GM18526 (cell line): ENCODE data around the gene USP19.

ENCODE experiments used
- POLR2A ChIP-seq: IDR thresholded peaks from 3 replicates; pipeline ENCODE4 v1.6.1; 2011; ENCODE audit not compliant: insufficient read length; ENCODE audit errors: extremely low read depth

Gene USP19, protein sequence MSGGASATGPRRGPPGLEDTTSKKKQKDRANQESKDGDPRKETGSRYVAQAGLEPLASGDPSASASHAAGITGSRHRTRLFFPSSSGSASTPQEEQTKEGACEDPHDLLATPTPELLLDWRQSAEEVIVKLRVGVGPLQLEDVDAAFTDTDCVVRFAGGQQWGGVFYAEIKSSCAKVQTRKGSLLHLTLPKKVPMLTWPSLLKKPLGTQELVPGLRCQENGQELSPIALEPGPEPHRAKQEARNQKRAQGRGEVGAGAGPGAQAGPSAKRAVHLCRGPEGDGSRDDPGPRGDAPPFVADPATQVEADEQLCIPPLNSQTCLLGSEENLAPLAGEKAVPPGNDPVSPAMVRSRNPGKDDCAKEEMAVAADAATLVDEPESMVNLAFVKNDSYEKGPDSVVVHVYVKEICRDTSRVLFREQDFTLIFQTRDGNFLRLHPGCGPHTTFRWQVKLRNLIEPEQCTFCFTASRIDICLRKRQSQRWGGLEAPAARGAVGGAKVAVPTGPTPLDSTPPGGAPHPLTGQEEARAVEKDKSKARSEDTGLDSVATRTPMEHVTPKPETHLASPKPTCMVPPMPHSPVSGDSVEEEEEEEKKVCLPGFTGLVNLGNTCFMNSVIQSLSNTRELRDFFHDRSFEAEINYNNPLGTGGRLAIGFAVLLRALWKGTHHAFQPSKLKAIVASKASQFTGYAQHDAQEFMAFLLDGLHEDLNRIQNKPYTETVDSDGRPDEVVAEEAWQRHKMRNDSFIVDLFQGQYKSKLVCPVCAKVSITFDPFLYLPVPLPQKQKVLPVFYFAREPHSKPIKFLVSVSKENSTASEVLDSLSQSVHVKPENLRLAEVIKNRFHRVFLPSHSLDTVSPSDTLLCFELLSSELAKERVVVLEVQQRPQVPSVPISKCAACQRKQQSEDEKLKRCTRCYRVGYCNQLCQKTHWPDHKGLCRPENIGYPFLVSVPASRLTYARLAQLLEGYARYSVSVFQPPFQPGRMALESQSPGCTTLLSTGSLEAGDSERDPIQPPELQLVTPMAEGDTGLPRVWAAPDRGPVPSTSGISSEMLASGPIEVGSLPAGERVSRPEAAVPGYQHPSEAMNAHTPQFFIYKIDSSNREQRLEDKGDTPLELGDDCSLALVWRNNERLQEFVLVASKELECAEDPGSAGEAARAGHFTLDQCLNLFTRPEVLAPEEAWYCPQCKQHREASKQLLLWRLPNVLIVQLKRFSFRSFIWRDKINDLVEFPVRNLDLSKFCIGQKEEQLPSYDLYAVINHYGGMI (N-terminal part only)

DNA sequence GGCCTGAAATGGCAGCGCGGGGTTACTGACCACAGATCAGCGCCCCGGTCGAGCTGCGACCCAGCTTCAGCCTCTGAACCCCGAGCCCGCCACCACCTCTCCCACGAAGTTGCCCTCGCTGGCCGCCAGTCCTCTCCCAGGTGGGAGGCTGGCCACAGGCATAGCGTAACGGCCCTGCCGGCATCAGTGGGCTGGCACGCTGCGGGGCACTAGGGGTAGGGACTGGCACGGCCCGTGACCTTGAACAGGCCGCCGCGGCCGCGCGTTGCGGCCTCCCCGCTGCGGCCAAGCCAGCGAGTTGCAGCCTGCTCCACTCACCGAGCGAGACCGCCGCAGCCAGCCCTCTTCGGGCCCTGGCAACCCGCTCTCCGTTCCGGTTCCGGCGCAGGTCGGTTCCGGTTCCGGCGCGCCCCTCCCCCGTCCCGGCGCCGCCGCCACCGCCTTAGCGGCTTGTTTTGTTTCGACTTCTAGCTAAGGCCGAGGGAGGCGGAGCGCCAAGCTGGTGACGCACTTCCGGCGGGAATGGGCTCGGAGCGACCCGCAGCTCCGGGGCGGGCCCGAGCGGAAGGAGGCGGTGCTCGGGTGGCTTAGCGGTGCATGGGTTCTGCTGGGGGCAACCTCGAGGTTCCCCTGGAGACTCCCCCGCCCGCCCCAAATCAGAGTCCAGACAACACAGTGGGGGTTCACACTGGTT is at the start of gene USP19:
Gene USP19, minus strand, starts transcription at position 386 of the 694 bp plus-strand sequence. CDS start 1,678 bp downstream, outside the sequence.
- TF ChIP-seq POLR2A: peak; percentile 88

DNA sequence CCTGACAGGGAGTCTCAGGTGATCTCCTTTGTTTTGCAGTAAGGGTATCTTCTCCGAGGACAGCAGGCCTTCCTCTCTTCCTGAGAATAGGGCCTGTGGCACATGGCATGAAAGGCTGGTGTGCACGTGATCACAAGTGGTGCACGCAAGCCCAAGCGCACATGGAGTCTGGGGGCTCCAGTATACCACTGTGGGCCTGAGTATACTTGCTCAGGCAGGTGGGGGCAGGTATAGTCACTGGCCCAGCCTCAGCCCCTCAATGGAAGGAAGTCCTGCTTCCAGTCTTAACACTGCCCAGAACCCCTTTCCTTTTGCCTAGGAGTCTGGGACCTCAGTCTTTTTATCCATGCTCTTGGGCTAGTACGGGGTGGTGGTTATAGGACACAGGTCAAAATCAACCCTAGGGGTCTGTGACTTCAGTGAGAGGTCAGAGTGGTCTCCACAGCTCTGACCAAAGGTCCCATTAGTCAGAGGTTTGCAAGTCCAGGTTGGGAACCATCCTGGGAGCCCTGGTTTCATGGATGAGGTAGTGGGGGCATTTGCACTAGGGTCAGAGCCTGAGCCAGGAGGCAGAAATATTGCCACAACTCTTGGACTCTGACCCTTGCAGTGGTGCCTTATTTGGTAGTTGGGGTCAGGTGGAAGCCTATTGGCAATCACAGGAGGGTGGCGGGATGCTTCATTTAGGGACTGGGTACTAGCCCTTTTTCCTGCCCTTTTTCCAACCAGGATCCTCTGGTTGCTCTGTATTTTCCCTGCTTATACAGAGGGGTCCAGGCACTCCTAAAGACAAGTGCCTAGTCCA is 46.3 kb upstream of the USP19 start:
- TF ChIP-seq POLR2A: no peak

DNA sequence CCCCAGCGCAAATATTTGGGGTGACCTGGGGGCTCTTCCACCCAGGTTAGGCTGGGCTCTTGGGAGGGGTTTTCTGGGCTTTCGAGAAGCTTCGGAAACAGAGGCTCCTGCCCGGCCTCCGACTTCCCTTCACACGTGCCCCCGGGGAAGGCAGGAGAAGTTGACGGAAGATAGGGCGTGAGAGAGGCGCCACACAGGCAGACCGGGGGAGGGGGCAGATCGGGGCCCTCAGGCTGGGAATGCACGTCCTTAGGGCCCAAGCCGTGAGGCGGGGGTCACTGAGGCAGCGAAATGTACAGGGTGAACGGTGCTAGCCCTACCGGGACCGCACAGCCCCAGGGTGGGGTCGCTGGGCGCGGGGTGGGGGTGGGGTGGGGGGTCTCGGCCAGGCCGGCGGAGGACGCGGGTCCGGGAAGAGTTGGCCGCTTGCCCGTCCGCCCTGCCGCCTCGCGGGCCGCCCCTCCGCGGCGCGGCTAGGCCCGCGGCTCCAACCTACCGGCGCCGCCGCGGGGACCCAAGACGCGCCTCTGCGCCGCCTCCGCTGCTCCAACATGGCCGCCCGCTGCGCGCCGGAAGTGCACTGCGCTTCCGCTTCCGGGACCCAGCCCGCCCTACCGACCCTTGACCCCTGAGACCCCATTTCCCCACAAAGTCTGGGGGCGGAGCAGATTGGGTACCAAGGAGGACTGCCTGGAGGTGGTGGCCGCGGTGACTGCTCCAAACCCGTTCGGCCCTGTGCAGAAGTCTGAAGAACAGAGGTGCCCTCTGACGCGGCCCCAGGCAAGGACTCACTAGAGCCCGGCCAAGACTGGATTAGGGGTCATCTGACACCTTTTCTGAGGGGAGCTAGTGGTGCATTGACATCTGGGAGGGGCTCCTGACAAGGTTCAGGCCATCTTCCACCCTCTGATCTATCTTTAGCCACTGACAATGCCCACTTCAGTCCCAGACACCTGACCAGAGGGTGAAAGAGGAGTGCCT is 45.4 kb upstream of the USP19 start, which contains the start of gene CCDC71:
Gene CCDC71, minus strand, starts transcription at position 561 of the 981 bp plus-strand sequence. CDS start 2,123 bp downstream, outside the sequence.
- TF ChIP-seq POLR2A: peak; percentile 67

DNA sequence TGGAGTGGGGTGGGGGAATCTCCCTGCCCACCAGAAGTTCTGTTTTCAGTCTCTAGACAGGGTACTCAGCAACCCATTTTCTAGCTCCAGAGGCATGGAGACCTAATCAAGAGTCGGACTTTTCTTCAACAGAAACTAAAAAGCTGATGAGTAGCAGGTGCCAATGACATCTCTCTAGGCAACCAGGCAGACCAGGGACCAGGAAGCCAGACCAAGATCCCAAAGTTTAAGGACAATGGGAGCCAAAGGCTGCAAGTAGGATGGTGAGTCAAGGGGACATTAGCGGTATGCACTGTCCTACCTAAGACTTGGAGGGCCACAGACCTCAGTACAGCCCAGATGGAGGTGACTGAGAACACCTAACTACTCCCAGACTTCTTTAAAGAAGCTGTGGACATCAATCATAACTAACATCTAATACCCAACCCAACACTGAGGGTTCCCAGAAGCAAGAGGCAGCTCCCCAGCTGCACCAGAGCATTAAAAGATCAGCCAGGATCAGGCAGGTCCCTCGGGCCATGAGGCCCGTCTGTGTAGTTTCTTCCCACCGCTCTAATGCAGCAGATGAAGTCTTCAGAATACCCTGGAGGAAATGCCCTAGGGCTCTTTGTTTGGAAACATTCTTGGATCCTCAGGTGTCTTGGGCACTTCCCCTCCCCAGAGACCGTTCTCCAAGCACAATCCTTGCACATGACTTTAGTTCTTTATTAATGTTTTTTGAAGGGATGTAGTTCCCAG is 44.5 kb upstream of the USP19 start:
- no peak for TF ChIP-seq POLR2A

DNA sequence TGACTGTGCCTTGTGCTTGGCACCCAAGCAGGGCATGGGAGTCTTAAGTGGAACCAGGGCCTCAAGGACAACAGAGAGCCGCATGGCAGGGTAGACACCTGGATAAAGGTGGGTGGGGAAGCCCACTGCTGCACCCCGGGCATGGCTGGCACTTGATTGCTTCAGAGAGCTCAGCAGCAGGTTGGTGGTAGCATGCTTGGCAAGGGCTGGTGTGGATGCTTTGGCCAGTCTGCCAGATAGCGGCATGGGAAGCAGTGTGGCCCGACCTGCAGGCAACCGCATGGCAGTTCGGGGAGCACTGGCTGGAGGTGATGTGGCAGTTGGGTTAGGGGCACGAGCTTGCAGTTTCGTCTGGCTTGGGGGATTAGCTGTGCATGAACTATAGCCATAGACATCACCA is 43.0 kb upstream of the USP19 start:
- no peak for TF ChIP-seq POLR2A

DNA sequence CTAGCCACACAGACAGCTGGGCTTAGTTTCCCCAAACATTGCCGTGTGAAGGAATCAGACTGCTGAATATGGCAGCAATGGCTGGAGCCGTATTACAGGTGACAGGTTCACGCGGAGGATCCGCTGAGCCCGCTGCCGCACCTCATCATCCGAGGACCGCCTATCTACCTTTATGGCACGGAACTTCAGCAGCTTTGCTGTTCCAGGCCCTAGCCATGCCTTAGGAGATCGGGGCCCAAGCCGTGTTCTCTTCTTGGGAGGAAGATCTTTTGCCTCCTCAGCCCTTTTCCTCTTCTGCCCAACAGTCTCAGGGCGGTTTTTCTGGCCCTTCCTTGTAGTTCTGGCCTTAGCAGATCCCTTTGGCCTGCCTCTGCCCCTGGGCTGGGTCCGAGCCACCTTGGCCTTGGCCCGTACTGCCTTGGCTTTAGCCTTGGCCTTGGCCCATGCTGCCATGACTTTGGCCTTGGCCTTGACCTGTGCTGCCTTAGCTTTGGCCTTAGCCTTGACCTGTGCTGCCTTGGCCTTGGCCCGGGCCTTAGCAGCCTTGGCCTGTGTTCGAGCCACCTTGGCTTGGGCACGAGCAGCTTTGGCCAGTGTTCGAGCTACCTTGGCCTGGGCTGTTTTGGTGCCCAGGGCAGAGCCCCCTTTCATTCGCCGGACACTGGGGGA is 42.3 kb upstream of the USP19 start:
- no peak for TF ChIP-seq POLR2A

DNA sequence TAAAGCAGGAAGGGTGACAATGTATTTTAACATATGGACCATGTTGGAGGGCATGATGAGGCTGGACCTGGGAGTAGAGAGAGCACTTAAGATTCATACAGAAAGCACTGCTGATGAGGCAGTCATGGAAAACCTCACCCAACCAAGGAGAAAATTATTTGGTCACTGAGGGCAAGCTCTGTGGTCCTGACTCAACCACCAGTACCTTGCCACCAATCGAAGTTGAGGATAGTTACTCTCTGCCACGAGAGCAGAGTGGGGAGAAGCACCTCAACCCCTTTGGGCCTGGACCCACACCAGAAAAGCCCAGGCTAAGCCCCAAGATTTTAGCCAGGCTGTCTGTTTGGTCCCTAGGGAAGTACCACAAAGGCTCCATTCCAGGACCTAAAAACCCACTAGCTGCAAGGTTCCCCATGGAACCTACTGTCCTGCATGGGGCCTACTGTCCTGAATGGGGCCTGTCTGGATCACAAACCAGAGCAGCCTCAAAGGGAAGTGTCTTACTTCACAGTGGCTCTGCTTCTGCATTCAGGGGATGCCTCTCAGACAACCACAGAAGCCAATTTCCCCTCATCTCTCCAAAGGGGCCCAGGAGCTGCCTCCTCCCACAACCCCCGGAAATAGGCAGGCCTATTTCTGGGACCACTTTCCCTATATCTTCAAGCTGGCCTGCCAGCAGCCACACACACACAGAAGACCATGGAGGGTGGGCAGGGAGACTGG is 41.3 kb upstream of the USP19 start:
- TF ChIP-seq POLR2A: no peak

DNA sequence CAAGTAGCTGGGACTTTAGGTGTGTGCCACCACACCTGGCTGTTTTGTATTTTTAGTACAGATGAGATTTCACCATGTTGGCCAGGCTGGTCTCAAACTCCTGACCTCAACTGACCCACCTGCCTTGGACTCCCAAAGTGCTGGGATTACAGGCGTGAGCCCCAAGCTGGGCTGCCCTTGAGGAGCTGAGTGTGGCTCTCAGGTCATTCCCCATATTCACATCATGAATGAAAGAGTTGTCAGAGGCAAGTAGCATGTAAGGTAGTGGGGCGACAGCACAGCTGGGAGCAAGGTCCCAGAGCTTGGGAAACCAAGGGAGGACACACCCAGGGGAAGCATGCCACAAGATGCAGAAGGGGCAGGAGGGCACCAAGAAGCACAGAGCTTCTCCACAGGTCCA is 40.6 kb upstream of the USP19 start:
- TF ChIP-seq POLR2A: no peak

DNA sequence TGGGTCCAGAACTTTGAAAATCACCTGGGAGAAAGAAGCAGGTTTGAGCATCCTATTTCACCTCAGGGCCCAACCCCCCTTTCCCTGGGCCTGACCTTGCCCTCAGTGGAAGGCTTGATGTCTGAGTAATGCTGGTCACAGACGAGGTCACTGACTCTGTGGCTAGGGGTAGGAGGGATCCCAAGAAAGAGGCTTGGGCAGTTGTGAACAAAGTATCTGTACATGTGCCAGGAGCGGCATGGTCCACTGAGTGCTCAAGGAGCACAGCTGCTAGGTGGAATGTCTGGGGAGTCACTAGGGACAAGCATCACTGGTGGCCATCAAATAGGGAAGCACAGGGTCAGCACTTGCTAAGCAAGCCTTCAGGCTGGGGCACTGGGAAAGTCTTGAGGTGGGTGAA is 38.2 kb upstream of the USP19 start:
- TF ChIP-seq POLR2A: no peak

DNA sequence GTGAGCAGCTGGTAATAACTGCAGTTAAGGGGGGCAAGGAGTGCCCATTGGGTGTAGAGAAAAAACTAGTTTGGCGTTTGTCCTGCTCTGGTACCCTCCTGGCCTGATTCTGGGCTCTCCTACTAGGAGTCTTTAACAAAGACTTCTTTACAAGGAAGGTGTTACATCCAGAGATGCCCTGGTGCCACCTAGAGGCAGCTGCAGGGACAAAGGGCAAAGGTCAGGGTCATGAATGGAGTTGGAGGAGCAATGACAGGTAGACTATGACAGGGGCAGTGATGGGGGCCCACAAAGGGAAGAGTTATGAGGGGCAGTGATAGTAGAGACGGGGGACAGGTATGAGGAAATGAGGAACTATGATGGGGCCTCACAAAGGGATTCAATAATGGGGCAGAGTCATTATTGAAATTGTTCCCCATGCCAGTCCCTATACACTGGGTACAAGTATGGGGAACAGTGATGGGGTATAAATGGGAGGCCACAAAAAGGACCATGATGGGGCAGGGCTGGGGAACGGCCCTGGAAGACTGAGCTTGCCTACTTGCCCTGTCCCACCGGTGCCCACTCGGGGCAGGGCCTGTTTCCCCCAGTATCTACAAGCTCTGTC is 37.6 kb upstream of the USP19 start:
- no peak for TF ChIP-seq POLR2A

DNA sequence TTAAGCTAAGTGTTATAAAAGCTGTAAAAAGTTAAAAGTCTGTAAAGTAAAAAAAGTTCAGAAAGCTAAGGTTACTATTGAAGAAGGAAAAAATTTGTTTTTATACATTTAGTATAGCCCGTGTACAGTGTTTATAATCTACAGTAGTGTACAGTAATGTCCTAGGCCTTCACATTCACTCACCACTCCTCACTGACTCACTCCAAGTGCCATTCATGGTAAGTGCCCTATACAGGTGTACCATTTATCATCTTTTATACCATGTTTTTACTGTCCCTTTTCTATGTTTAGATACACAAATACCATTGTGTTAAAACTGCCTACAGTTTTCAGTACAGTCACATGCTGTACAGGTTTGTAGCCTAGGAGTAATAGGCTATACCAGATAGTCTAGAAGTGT is 36.7 kb upstream of the USP19 start:
- no peak for TF ChIP-seq POLR2A
